ENCODE measurements around the gene SHC2.
"Not testable (repeated sequence)": the region's sequence is repeated elsewhere in the genome, so short reads cannot be mapped to it uniquely, and the experiment has no call there.

SHC2 gene

DNA sequence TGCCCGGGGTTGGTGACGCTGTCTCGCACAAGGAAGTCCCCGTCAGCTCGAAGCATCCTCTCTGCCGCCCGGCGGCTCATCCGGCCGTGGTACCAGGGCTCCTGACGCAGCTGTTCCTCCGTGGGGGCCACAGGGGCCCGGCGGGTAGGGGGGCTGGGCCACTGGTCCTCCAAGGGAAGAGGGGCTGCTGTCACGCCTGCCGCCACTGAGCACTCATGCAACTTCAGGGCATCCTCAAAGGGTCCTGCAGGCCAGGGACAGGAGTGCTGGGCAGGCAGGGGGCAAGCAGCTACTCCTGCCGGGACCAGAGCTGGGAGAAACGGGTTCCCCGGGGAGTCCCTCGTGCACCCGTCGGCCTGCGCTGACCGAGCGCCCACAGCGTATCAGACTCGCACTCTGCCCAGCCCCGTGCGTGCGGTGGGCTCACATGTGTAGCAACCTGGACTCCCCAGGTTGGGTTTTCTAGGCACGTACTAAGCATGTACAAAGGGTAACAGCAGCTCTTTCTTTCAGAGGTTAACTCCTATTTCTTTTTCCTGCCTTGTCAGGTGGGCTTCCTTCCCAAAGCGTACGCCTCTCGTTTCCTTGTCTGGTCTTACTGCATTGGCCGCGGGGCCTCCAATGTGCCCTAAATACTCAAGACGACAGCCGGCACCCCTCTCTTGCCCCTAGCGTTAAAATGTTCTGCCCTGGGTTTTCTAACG, 38.5 kb downstream of the SHC2 start:
- DNase-seq: no peak

GRCh38 chr19:419721-420515, 40.9 kb downstream of the SHC2 start:
- DNase-seq: no peak

- DNase-seq: no peak
Measured at GRCh38 chr19:418761-419671, 41.8 kb downstream of the SHC2 start.

DNA sequence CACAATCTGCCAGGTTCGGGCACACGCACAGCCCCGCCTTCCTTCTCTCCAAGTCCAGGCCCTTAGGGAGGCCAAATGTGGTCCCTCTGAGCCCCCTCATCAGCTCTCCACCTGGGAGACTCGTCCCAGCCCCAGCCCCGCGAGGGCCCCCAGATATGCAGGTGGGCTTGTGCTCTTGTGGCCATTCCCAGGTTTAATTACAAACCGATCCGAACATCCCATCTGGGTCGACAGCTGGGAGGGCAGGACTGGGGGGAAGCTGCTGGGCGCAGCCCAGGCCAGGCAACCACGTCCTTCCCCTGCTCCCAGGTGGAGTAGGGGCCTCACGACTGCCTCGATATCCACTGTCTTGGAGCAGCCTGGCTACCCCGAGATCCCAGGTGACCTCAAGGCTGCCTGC, 44.4 kb downstream of the SHC2 start:
- DNase-seq: no peak

- DNase-seq: no peak
Measured at GRCh38 chr19:415292-415691, 45.5 kb downstream of the SHC2 start.

DNA sequence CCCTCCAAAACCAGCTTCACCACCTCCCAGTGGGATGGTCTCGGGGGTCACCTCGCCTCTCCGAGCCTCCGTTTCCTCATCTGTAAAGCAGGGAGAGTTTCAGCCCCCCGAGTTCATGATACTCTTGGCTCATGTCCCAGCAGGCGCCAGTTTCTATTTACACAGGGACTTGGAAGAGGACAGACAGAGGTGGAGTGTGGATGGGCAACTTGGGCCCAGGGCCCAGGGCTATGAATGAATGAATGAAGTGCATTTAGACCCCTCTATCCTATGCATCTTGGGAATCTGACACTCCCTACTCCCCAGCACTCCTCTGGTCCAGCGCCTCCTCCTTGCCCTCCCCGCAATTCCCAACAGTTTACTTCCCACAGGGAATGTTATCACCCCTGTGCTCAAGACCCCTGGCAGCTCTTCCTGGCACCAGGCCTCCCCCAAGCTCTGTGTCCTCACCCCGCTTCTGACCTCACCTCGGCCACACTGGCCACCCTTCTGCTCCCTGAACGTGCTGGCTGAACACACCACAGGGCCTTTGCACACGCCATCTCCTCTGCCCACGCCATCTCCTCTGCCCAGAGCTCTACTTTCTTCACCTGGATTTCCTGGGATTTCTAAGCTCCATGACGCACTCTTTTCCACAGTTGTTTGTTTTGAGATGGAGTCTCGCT, 46.9 kb downstream of the SHC2 start:
- no peak for DNase-seq

DNA sequence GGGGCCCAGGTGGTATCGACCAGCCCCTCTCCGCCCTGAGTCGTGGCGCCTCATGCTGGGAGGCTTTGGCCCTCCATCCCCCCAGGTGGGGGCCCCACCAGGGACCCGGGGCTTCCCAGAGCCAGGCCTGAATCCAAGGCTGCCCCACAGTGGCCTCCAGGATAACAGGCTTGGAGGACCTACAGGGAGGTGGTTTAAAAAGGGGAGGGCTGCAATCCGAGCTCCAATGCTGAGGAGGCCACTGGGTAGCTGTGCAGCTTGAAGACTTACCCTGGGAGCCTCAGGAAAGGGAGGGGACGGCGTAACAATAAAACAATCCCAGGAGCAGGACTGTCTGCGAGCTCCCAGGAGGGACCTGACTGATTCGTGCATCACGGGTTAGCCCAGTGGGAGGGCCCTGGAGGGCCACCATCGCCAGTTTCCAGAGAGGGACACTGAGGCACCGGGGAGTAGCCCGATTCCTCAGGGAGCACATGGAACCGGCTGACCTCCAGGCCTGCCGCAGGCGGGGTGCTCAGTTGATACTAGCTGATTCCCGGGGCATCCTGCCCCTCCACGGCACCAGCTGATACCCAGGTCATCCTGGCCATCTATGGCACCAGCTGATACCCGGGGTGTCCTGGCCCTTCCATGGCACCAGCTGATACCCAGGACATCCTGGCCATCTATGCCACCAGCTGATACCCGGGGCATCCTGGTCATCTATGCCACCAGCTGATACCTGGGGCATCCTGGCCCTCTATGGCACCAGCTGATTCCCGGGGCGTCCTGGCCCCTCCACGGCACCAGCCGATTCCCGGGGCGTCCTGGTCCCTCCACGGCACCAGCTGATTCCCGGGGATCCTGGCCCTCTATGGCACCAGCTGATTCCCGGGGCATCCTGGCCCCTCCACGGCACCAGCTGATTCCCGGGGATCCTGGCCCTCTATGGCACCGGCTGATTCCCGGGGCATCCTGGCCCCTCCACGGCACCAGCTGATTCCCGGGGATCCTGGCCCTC, 48.2 kb downstream of the SHC2 start:
- no peak for DNase-seq

DNA sequence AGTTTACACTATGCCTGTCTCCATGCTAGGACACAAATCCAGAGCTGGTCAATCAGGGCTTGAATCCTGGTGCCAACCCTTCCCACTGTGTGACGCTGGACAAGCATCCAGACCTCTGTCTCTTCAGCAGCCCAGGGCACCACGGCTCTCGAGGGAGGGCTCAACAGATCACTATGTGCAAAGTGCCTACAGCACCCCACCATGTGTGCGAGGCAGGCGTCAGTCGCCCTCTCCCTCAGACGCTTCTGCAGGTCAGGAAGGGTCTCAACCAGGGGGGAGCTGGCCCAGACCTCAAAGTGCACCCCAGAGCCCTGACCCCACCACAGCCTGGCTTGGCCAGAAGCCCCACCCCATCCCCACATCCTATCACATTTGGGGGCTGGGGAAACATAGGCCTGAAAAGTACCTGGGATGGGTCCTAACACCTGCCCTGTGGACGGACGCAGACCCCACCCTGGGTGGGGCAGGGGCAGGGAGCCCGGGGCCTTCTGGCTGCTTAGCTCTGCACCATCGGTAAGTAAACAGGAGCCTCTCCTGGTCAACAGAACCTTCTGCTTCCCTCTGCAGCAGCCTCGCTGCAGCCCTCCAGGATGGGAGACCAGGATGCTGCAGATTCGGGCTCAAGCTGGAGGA, 49.0 kb downstream of the SHC2 start:
- DNase-seq: no peak

DNA sequence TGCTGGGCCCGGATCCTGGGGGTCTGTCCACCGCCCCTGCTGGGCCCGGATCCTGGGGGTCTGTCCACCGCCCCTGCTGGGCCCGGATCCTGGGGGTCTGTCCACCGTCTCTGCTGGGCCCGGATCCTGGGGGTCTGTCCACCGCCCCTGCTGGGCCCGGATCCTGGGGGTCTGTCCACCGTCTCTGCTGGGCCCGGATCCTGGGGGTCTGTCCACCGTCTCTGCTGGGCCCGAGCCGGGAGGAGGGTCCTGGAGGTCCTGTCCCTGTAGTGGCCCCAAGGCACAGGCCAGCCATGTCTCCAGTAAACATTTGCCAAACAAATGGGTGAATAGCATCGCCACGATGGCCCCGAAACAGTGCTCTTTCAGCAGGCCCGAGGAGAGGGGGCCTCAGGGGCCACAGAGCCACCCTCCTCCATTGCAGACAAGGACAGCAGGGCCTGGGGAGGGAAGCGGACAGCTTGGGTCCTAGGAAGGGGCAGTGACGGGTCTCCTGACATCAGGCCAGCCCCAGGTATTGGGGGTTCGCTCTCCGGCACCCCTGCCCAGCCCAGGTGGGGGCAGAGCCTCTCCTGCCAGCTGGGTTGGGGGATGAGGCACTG, 49.6 kb downstream of the SHC2 start:
- not testable (repeated sequence) for DNase-seq

- DNase-seq: no peak
Measured at GRCh38 chr19:410243-410781, 50.5 kb downstream of the SHC2 start.

GRCh38 chr19:409516-410242, 51.2 kb downstream of the SHC2 start:
- no peak for DNase-seq

- DNase-seq: no peak
Measured at GRCh38 chr19:408902-409515, 51.8 kb downstream of the SHC2 start, which contains the start of gene C2CD4C. C2CD4C (minus strand) TSS chr19:409147; CDS start chr19:408361, 786 bp downstream.

DNA sequence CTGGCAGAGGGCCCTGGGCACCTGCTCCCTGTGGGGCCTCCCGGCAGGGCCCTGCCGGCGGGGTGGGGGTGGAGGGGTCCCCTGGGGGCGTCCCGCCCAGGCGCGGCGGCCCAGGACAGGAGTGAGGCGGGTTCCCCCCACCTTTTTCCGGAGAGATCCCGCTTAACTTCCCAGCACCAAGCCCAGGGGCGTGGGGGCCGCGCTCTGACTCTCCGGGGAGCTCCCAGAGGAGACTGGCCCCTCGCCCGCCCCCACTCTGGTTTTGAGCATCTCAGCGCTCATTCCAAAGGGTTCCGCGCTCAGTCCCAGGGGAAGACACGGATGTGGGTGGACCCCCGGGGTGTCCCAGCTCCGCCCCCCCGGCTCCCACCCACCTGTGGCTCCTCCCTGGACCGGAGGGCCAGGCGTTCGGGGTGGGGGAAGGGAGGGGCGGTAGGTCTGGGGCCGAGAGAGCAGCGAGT, 52.4 kb downstream of the SHC2 start:
- no peak for DNase-seq

- DNase-seq: no peak
Measured at GRCh38 chr19:407511-408440, 53.1 kb downstream of the SHC2 start.

DNA sequence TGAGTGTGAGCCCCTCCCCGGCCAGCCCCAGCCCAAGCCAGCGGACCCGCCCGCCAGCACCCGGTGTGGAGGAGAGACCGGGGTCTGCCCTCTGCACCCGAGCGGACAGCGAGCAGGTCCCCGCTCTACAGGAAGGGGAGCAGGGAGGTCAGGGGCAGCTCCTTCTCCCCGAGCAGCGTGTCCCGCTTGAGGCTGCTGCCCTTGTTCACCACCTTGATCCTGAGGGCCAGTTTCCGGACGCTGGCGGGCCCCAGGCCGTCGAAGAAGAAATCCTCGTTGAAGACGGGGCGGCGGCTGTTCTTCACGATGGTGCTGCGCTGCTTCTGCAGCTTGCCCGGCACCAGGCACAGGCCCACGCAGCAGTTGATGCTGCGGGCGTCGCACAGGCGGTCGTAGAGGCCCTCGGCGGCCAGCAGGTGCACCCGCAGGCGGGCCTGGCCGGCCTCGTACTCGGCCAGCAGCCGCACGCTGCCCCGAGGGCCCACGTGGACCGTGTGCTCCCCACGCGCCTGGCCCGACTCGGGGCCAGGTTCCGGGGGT, 53.8 kb downstream of the SHC2 start:
- DNase-seq: no peak

DNA sequence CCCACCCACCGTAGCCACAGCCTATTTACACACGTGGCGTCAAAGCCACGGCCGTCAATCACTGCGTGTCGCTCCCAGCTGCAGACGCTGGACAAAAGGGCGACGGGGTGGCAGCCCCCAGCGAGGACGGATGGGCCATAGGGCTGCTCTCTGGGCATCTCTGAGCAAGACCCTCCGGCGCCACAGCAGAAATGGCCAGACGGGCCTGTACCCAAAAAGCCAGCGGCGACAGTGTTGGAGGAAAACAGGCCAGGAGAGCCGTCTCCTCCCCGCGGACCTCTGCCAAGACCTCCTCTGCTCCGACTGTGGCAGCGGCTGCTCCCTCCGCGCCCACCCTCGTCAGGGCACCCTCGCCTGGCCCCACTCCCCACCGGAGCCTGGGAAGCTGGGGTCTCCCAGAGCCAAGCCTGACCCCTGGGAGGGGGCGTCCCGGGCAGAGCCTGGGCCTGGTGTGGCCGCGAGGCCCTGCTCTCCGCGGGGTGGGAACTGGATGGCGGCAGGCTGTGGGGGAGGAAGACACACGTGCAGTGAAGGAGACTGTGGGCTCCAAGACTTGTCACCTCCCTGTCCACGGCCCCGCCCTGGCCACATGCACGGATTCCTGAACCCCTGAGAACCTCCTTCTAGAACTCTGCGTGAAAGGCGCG, 54.6 kb downstream of the SHC2 start:
- no peak for DNase-seq
